ENCODE data around the gene SRRM3.

DNA sequence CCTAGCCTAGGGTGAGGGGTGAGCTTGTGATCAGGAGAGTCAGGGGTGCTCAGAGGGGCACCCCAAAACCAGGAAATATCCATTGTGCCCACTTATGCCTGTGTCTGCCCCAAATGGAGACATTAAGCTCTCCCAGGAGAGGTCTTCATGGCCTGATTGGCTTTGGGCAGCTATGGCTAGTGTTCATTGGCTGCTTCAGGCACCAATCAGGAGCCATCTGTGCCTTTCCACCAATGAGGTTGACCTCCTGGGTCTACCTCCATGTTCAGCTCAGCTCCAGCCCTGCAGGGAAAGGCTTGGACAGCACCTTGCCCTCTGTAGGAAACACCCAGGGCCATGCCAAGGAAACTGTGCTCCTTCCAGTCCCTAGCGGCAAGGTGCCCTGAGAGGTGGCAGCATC is 76.8 kb downstream of the SRRM3 start:
- TF ChIP-seq, protein P1, sequence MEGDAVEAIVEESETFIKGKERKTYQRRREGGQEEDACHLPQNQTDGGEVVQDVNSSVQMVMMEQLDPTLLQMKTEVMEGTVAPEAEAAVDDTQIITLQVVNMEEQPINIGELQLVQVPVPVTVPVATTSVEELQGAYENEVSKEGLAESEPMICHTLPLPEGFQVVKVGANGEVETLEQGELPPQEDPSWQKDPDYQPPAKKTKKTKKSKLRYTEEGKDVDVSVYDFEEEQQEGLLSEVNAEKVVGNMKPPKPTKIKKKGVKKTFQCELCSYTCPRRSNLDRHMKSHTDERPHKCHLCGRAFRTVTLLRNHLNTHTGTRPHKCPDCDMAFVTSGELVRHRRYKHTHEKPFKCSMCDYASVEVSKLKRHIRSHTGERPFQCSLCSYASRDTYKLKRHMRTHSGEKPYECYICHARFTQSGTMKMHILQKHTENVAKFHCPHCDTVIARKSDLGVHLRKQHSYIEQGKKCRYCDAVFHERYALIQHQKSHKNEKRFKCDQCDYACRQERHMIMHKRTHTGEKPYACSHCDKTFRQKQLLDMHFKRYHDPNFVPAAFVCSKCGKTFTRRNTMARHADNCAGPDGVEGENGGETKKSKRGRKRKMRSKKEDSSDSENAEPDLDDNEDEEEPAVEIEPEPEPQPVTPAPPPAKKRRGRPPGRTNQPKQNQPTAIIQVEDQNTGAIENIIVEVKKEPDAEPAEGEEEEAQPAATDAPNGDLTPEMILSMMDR (conservative IDR thresholded peaks at IDR 0.05; ENCODE audit: low read depth in 2 of 2) = no peak
- TF ChIP-seq POLR2AphosphoS5 (IDR thresholded peaks at IDR 0.05; ENCODE audit: low read depth) = no peak
- TF ChIP-seq, protein P2, sequence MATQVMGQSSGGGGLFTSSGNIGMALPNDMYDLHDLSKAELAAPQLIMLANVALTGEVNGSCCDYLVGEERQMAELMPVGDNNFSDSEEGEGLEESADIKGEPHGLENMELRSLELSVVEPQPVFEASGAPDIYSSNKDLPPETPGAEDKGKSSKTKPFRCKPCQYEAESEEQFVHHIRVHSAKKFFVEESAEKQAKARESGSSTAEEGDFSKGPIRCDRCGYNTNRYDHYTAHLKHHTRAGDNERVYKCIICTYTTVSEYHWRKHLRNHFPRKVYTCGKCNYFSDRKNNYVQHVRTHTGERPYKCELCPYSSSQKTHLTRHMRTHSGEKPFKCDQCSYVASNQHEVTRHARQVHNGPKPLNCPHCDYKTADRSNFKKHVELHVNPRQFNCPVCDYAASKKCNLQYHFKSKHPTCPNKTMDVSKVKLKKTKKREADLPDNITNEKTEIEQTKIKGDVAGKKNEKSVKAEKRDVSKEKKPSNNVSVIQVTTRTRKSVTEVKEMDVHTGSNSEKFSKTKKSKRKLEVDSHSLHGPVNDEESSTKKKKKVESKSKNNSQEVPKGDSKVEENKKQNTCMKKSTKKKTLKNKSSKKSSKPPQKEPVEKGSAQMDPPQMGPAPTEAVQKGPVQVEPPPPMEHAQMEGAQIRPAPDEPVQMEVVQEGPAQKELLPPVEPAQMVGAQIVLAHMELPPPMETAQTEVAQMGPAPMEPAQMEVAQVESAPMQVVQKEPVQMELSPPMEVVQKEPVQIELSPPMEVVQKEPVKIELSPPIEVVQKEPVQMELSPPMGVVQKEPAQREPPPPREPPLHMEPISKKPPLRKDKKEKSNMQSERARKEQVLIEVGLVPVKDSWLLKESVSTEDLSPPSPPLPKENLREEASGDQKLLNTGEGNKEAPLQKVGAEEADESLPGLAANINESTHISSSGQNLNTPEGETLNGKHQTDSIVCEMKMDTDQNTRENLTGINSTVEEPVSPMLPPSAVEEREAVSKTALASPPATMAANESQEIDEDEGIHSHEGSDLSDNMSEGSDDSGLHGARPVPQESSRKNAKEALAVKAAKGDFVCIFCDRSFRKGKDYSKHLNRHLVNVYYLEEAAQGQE (IDR thresholded peaks at IDR 0.05; ENCODE audit: unreplicated experiment) = no peak
- TF ChIP-seq EZH2 (IDR thresholded peaks at IDR 0.05; ENCODE audit: low read depth, unreplicated experiment) = no peak
- TF ChIP-seq, protein P3, sequence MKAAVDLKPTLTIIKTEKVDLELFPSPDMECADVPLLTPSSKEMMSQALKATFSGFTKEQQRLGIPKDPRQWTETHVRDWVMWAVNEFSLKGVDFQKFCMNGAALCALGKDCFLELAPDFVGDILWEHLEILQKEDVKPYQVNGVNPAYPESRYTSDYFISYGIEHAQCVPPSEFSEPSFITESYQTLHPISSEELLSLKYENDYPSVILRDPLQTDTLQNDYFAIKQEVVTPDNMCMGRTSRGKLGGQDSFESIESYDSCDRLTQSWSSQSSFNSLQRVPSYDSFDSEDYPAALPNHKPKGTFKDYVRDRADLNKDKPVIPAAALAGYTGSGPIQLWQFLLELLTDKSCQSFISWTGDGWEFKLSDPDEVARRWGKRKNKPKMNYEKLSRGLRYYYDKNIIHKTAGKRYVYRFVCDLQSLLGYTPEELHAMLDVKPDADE (IDR thresholded peaks at IDR 0.05) = no peak

Measured in GM23338 (cell line).